A673 (cell line): ENCODE data around the gene OSBPL1A.

Experiments
- CTCF ChIP-seq: fragments of 300-800, 200-600 bp; sonication (generic); conservative IDR thresholded peaks from 2 replicates; pipeline ENCODE4 v1.5.1; 2017; ENCODE audit warnings: low read depth, mild to moderate bottlenecking, antibody characterized with exemption, low read length, moderate library complexity, mixed read lengths
- EZH2 ChIP-seq: fragments of 200-600 bp; sonication (generic); IDR thresholded peaks from 2 replicates; pipeline ENCODE4 v1.6.1; 2017; ENCODE audit warnings: borderline replicate concordance, low read depth, mild to moderate bottlenecking, mixed read lengths, antibody characterized with exemption, low read length; ENCODE audit not compliant: poor library complexity, severe bottlenecking

GRCh38 chr18:24272229-24272525, 125.4 kb downstream of the OSBPL1A start:
- TF ChIP-seq CTCF: 0 out of 2 replicates have a peak, but pooled peaks have one; percentile 17
- TF ChIP-seq EZH2: no peak
